ENCODE measurements around the gene VSX1.

- TF ChIP-seq EZH2phosphoT487 (IDR thresholded peaks at IDR 0.05; ENCODE audit: low read depth, severe bottlenecking, unreplicated experiment): no peak
- TF ChIP-seq EZH2 (IDR thresholded peaks at IDR 0.05; ENCODE audit: borderline replicate concordance): no peak
Observed at GRCh38 chr20:25038591-25039015, 43.3 kb downstream of the VSX1 start.
